T-cell (primary cell): Measurements from ENCODE around the gene FHIT. TPM values are rescaled to one million over a fixed set of nuclear protein-coding genes. Genes with fewer than 3 reads are reported as not detected.

Source experiments
- ATAC-seq, 4 experiments: fragments of 200-7000 bp in 3 of 4; fragments of 150-1000 bp in 1 of 4; cut with Tn5 transposase; replicated peaks in 1 of 4; 1 replicate in 3 of 4; 2 replicates in 1 of 4; pipeline ENCODE4 v1.10.0; 2021; ENCODE audit warnings: moderate library complexity in 3 of 4, mild to moderate bottlenecking in 2 of 4, moderate number of reproducible peaks in 1 of 4
- CTCF ChIA-PET, 2 donors: fragments of 300-600 bp; sonication (Branson Sonifier 250); formaldehyde crosslinking; loops; one replicate each; lab custom pipeline; 2022; ENCODE audit warnings: antibody characterized with exemption in 2 of 2; lab: Charles Lee
- POLR2A ChIA-PET, 2 donors: fragments of 300-600 bp; sonication (Branson Sonifier 250); formaldehyde crosslinking; loops; one replicate each; lab custom pipeline; 2022; ENCODE audit warnings: antibody characterized with exemption in 2 of 2; lab: Charles Lee
- DNase-seq, 35 experiments: peaks; one replicate each; pipeline versions ENCODE4 v3.0.0 to v3.0.0-alpha.2; 2013 to 2023
- H3K27ac ChIP-seq: one replicate; pipeline ENCODE4 v1.5.1; 2013; ENCODE audit warnings: low read length
- H3K27me3 ChIP-seq, 2 experiments: replicated peaks in 1 of 2; 1 replicate in 1 of 2; 2 replicates in 1 of 2; pipeline versions ENCODE4 v1.6.1 to v1.7.0; 2013; ENCODE audit warnings: low read length in 1 of 2, mixed read lengths in 1 of 2; ENCODE audit not compliant: control insufficient read depth in 2 of 2, insufficient read depth in 2 of 2; ENCODE audit errors: extremely low read depth in 1 of 2
- H3K36me3 ChIP-seq, 2 donors: 1 replicate in 1 of 2; 2 replicates in 1 of 2; pipeline versions ENCODE4 v1.6.1 to v1.7.0; 2013; ENCODE audit warnings: low read length in 1 of 2; ENCODE audit not compliant: control insufficient read depth in 2 of 2, insufficient read depth in 1 of 2; ENCODE audit errors: extremely low read depth in 1 of 2
- H3K4me1 ChIP-seq, 2 experiments: 1 replicate in 1 of 2; 2 replicates in 1 of 2; pipeline versions ENCODE4 v1.6.1 to v1.7.0; 2013; ENCODE audit warnings: low read length in 2 of 2, mixed read lengths in 1 of 2; ENCODE audit not compliant: insufficient read depth in 2 of 2, control insufficient read depth in 1 of 2; ENCODE audit errors: extremely low read depth in 1 of 2
- H3K4me3 ChIP-seq, 2 donors: 1 replicate in 1 of 2; 2 replicates in 1 of 2; pipeline versions ENCODE4 v1.5.1 to v1.7.0; 2013; ENCODE audit warnings: mild to moderate bottlenecking in 2 of 2, low read length in 1 of 2, moderate library complexity in 1 of 2; ENCODE audit not compliant: control insufficient read depth in 1 of 2; ENCODE audit errors: extremely low read depth in 1 of 2
- H3K9me3 ChIP-seq: 2 replicates; pipeline ENCODE4 v1.7.0; 2013
- H3K27ac Mint-ChIP-seq, 2 donors: one replicate each; pipeline ENCODE4 v1.8.0; 2020 to 2021; ENCODE audit warnings: mild to moderate bottlenecking in 2 of 2, mixed read lengths in 2 of 2
- H3K27me3 Mint-ChIP-seq, 2 donors: one replicate each; pipeline ENCODE4 v1.8.0; 2021 to 2022; ENCODE audit warnings: mixed read lengths in 2 of 2
- H3K36me3 Mint-ChIP-seq: one replicate; pipeline ENCODE4 v1.8.0; 2021; ENCODE audit warnings: mixed read lengths
- H3K4me1 Mint-ChIP-seq, 3 donors: one replicate each; pipeline ENCODE4 v1.8.0; 2020 to 2022; ENCODE audit warnings: mixed read lengths in 3 of 3, mild to moderate bottlenecking in 1 of 3
- H3K4me3 Mint-ChIP-seq, 3 donors: one replicate each; pipeline ENCODE4 v1.8.0; 2020 to 2022; ENCODE audit warnings: mild to moderate bottlenecking in 3 of 3, mixed read lengths in 3 of 3, moderate library complexity in 3 of 3
- H3K9me3 Mint-ChIP-seq, 3 donors: one replicate each; pipeline ENCODE4 v1.8.0; 2020 to 2022; ENCODE audit warnings: mixed read lengths in 3 of 3
- WGBS: methylation state at CpG from one replicate; pipeline ENCODE4 v1.1.5; 2013; ENCODE audit warnings: missing lambda C conversion rate; ENCODE audit not compliant: insufficient coverage; 5-methylcytosine and 5-hydroxymethylcytosine counted together
- total RNA-seq, 35 experiments: library from RNA in 6 of 35; stranded (reverse) in 6 of 35; fragments of 120-200 nt in 1 of 35; gene quantifications; one replicate each; pipeline versions ENCODE4 v1.2.1 to v1.2.4 and lab custom pipeline; 2013 to 2026

Gene FHIT
- total RNA-seq, 5 donors from 2014 or later (not counting 1 experiment from before 2014, with no cell fraction given), result 33.1 to 197 (median 78.3) TPM

GRCh38 chr3:60767536-60767935 lies 483.7 kb downstream of the FHIT start:
- POLR2A ChIA-PET, result no interaction called here
- H3K27ac Mint-ChIP-seq, result no peak overlapping the region
- WGBS, result no CpG with 5 or more reads among the region's 3 CpGs
- Histone ChIP-seq H3K4me1 (no peaks in the 10 kb centered on the region), H3K27ac (no peak overlapping the region), H3K4me3 (no peak overlapping the region), H3K36me3 (no peaks in the 10 kb centered on the region), H3K27me3 (no peaks in the 10 kb centered on the region), H3K9me3 (no peaks in the 10 kb centered on the region)
- CTCF ChIA-PET, result no interaction called here
- H3K4me3 Mint-ChIP-seq, result no peak overlapping the region
- ATAC-seq (no peak), DNase-seq (no peak)
- H3K9me3 Mint-ChIP-seq, result no peaks in the 10 kb centered on the region
- no peaks in the 10 kb centered on the region for H3K27me3 Mint-ChIP-seq
- H3K4me1 Mint-ChIP-seq, result no peaks in the 10 kb centered on the region
- no peaks in the 10 kb centered on the region for H3K36me3 Mint-ChIP-seq

- H3K4me3 ChIP-seq, result no peak overlapping the region
- ChIA-PET POLR2A (no interaction called here), CTCF (no interaction called here)
- ATAC-seq (no peak), DNase-seq (no peak)
- H3K27ac Mint-ChIP-seq, result no peak overlapping the region
- H3K27me3 Mint-ChIP-seq, result no peaks in the 10 kb centered on the region
- H3K4me1 Mint-ChIP-seq, result no peaks in the 10 kb centered on the region
- H3K9me3 ChIP-seq, result no peaks in the 10 kb centered on the region
- H3K36me3 Mint-ChIP-seq, result no peaks in the 10 kb centered on the region
- no peaks in the 10 kb centered on the region for H3K36me3 ChIP-seq
- H3K27me3 ChIP-seq, result no peaks in the 10 kb centered on the region
- no peaks in the 10 kb centered on the region for H3K4me1 ChIP-seq
- 90% methylated on average over 2 of the region's 3 CpGs for WGBS
- H3K27ac ChIP-seq, result no peak overlapping the region
- H3K4me3 Mint-ChIP-seq, result no peak overlapping the region
- no peaks in the 10 kb centered on the region for H3K9me3 Mint-ChIP-seq
Measured at GRCh38 chr3:60765776-60766175, 485.5 kb downstream of the FHIT start.

DNA sequence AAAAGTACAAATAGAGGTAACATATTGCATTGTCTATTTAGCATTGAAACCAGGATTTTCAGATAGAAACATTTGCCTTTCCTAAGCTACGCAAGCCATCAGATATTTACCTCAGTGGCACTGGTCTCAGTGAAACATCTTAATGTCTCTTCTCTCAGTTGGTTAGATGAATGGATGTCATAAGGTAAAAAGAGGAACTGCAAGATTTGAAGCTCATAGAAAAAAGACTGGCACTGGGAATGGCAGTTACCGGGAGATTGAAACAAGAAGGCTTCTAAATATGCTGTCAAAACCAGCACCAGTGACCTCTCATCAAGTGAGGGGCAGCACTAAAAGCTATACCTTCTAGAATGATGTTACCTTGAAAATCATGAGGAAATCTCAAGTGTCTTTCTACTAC lies 486.4 kb downstream of the FHIT start:
- H3K27ac Mint-ChIP-seq, result no peak overlapping the region
- H3K9me3 Mint-ChIP-seq, result no peaks in the 10 kb centered on the region
- no peaks in the 10 kb centered on the region for H3K36me3 Mint-ChIP-seq
- Histone ChIP-seq H3K4me1 (no peaks in the 10 kb centered on the region), H3K9me3 (no peaks in the 10 kb centered on the region), H3K4me3 (no peak overlapping the region), H3K27ac (no peak overlapping the region), H3K36me3 (no peaks in the 10 kb centered on the region), H3K27me3 (no peaks in the 10 kb centered on the region)
- H3K4me3 Mint-ChIP-seq, result no peak overlapping the region
- ChIA-PET CTCF (no interaction called here), POLR2A (no interaction called here)
- peaks cover 0 to 3% (median 0%) of the 10 kb centered on the region in 3 donors for H3K4me1 Mint-ChIP-seq
- no peak for ATAC-seq
- no peaks in the 10 kb centered on the region for H3K27me3 Mint-ChIP-seq
- DNase-seq, result no peak
- 100% methylated on average over 1 of the region's 2 CpGs for WGBS

DNA sequence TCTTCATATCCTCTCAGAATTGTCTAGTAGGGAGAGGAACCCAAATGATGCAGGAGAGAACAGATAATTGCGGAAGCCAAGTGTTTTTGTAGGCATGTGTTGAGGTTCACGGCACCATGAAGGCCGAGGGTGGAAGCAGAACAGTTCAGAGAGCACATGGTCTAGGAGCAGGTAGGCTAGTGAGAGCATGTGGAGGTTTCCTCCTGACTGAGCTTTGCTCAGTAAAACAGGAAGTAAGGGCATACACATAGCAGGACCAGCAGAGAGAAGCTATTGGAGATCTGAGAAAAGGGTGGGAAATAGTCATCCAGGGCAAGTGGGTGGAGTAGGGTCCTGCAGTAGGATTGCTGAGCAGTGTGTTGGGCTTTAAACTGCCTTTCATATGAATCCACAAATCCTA lies 491.1 kb downstream of the FHIT start:
- no peak overlapping the region for H3K4me3 Mint-ChIP-seq
- no peaks in the 10 kb centered on the region for H3K27me3 ChIP-seq
- H3K4me1 ChIP-seq, result no peaks in the 10 kb centered on the region
- peaks cover 0 to 13% (median 3%) of the 10 kb centered on the region in 3 donors for H3K4me1 Mint-ChIP-seq
- H3K27me3 Mint-ChIP-seq, result no peaks in the 10 kb centered on the region
- no peak for DNase-seq
- CTCF ChIA-PET, result no interaction called here
- no peaks in the 10 kb centered on the region for H3K9me3 ChIP-seq
- WGBS, result 80% methylated on average over 3 of the region's 3 CpGs
- peak in 1 of 4 experiments; percentile 37 for ATAC-seq
- H3K36me3 ChIP-seq, result no peaks in the 10 kb centered on the region
- no peak overlapping the region for H3K4me3 ChIP-seq
- peaks cover 0 to 8% (median 0%) of the 10 kb centered on the region in 3 donors for H3K9me3 Mint-ChIP-seq
- POLR2A ChIA-PET, result no interaction called here
- no peak overlapping the region for H3K27ac Mint-ChIP-seq
- no peak overlapping the region for H3K27ac ChIP-seq
- no peaks in the 10 kb centered on the region for H3K36me3 Mint-ChIP-seq

DNA sequence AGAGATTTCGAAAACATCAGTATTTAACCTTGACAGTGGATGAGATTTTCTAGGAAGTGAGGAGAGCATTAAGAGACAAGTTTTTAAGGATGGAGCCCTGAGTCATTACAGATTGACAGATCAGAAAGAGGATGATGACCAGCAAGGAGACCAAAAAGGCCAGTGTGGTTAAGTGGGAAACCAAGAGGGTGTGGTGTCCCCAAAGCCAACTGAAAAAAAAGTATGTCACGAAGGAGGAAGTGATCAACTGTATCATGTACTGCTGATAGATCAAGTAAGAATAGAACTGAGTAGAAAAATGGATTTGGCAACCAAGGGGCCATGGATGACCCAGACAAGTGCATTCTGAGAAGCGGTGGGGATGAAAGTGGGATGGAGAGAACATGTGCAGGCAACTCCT lies 491.8 kb downstream of the FHIT start:
- CTCF ChIA-PET, result no interaction called here

GRCh38 chr3:60758831-60759230 lies 492.4 kb downstream of the FHIT start:
- Mint-ChIP-seq H3K9me3 (peaks cover 0 to 8% (median 0%) of the 10 kb centered on the region in 3 donors), H3K36me3 (no peaks in the 10 kb centered on the region), H3K27me3 (no peaks in the 10 kb centered on the region), H3K4me3 (no peak overlapping the region), H3K27ac (no peak overlapping the region), H3K4me1 (peaks cover 0 to 13% (median 3%) of the 10 kb centered on the region in 3 donors)
- CTCF ChIA-PET, result no interaction called here
- POLR2A ChIA-PET, result no interaction called here
- 94% methylated on average over 5 of the region's 5 CpGs for WGBS
- no peaks in the 10 kb centered on the region for H3K9me3 ChIP-seq
- H3K27ac ChIP-seq, result no peak overlapping the region
- H3K4me1 ChIP-seq, result no peaks in the 10 kb centered on the region
- H3K27me3 ChIP-seq, result no peaks in the 10 kb centered on the region
- H3K4me3 ChIP-seq, result no peak overlapping the region
- H3K36me3 ChIP-seq, result no peaks in the 10 kb centered on the region
- DNase-seq (no peak), ATAC-seq (no peak)

More for the DNA sequence above, 491.8 kb downstream of the FHIT start:
- ATAC-seq, result no peak
- Histone ChIP-seq H3K4me3 (no peak overlapping the region), H3K27me3 (no peaks in the 10 kb centered on the region), H3K36me3 (no peaks in the 10 kb centered on the region), H3K4me1 (no peaks in the 10 kb centered on the region), H3K27ac (no peak overlapping the region), H3K9me3 (no peaks in the 10 kb centered on the region)
- Mint-ChIP-seq H3K4me3 (no peak overlapping the region), H3K27ac (no peak overlapping the region), H3K9me3 (peaks cover 0 to 8% (median 0%) of the 10 kb centered on the region in 3 donors), H3K27me3 (no peaks in the 10 kb centered on the region), H3K4me1 (peaks cover 0 to 13% (median 3%) of the 10 kb centered on the region in 3 donors), H3K36me3 (no peaks in the 10 kb centered on the region)
- DNase-seq, result no peak
- POLR2A ChIA-PET, result no interaction called here
- WGBS, result 92% methylated on average over 3 of the region's 3 CpGs

DNA sequence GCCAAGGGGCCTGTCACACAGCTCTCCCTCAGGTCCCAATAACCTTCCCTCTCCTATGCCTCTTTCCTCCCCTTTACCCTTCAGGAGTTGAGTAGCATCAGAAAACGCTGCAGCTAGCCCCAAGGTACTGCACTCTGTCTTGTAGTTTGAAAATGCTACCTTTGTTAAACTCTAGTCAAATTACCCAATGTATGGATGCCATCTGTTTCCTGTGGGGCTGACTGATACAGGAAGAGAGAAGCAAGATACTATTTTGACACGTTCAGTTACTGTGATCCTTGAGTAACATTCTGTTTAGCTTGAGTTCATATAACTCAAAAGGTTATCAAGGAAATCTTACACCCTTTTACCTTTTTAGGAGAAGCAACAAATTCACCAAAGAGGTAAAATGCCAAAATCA lies 493.1 kb downstream of the FHIT start:
- H3K4me3 Mint-ChIP-seq, result no peak overlapping the region
- no peak for ATAC-seq
- H3K27me3 Mint-ChIP-seq, result no peaks in the 10 kb centered on the region
- Histone ChIP-seq H3K27me3 (no peaks in the 10 kb centered on the region), H3K4me1 (no peaks in the 10 kb centered on the region), H3K4me3 (no peak overlapping the region), H3K9me3 (no peaks in the 10 kb centered on the region), H3K36me3 (no peaks in the 10 kb centered on the region), H3K27ac (no peak overlapping the region)
- POLR2A ChIA-PET, result no interaction called here
- WGBS, result 20% methylated on average over 1 of the region's 2 CpGs
- no peak overlapping the region for H3K27ac Mint-ChIP-seq
- H3K36me3 Mint-ChIP-seq, result no peaks in the 10 kb centered on the region
- peaks cover 0 to 8% (median 0%) of the 10 kb centered on the region in 3 donors for H3K9me3 Mint-ChIP-seq
- CTCF ChIA-PET, result no interaction called here
- DNase-seq, result no peak
- H3K4me1 Mint-ChIP-seq, result peaks cover 0 to 13% (median 3%) of the 10 kb centered on the region in 3 donors
